OCI-LY7 (cell line): Measurements from ENCODE around the gene DOC2A. TPM values are rescaled to one million over a fixed set of nuclear protein-coding genes. Genes with fewer than 3 reads are reported as not detected.

Experiments used
- BruUV-seq: library from RNA; stranded (reverse); fragments of 400-500 nt; replicated peaks from 2 replicates; lab custom pipeline; 2021; lab: Mats Ljungman, UMichigan
- CTCF ChIA-PET: fragments of 300-600 bp; sonication (Branson Sonifier 250); formaldehyde crosslinking; loops from one replicate; lab custom pipeline; 2022; ENCODE audit warnings: antibody characterized with exemption; ENCODE audit not compliant: unreplicated experiment; lab: Charles Lee
- POLR2A ChIA-PET: fragments of 300-600 bp; sonication (Branson Sonifier 250); formaldehyde crosslinking; loops from one replicate; lab custom pipeline; 2022; ENCODE audit warnings: antibody characterized with exemption; lab: Charles Lee
- DNase-seq: peaks from one replicate; pipeline ENCODE4 v3.0.0-alpha.2; 2015; ENCODE audit warnings: low spot score
- H2AFZ ChIP-seq: fragments of 200-600 bp; sonication (generic), shearing (Covaris generic); 2 replicates; pipeline ENCODE4 v1.6.1; 2014; ENCODE audit warnings: mild to moderate bottlenecking, antibody characterized with exemption, low read length, moderate library complexity
- H3K27ac ChIP-seq: fragments of 200-600 bp; sonication (generic); 2 replicates; pipeline ENCODE4 v1.5.1; 2014; ENCODE audit warnings: mixed run types, low read depth, mild to moderate bottlenecking, moderate library complexity, low read length, inconsistent platforms; ENCODE audit not compliant: poor library complexity, severe bottlenecking
- H3K36me3 ChIP-seq: fragments of 200-600 bp; sonication (generic); 2 replicates; pipeline ENCODE4 v1.6.1; 2014; ENCODE audit warnings: mild to moderate bottlenecking, antibody characterized with exemption, low read length, moderate library complexity, mixed read lengths; ENCODE audit not compliant: insufficient read depth
- H3K4me1 ChIP-seq: fragments of 200-600 bp; sonication (generic); 2 replicates; pipeline ENCODE4 v1.5.1; 2014; ENCODE audit warnings: mild to moderate bottlenecking, low read length; ENCODE audit not compliant: insufficient read depth, poor library complexity, severe bottlenecking
- H3K4me2 ChIP-seq: fragments of 200-600 bp; sonication (generic); 2 replicates; pipeline ENCODE4 v1.6.1; 2014; ENCODE audit warnings: mild to moderate bottlenecking, low read length
- H3K4me3 ChIP-seq: fragments of 200-600 bp; sonication (generic); 2 replicates; pipeline ENCODE4 v1.5.1; 2014; ENCODE audit warnings: mild to moderate bottlenecking, low read depth, low read length; ENCODE audit not compliant: poor library complexity, severe bottlenecking
- H3K79me2 ChIP-seq: fragments of 200-600 bp; sonication (generic); 2 replicates; pipeline ENCODE4 v1.6.1; 2016; ENCODE audit warnings: low read depth, mild to moderate bottlenecking, low read length, moderate library complexity, mixed read lengths; ENCODE audit not compliant: insufficient read depth
- H3K9me2 ChIP-seq: fragments of 200-600 bp; sonication (generic); 2 replicates; pipeline ENCODE4 v1.6.1; 2016; ENCODE audit warnings: mild to moderate bottlenecking, low read length, mixed read lengths; ENCODE audit not compliant: insufficient read depth
- H3K9me3 ChIP-seq: fragments of 200-600 bp; sonication (generic); 2 replicates; pipeline ENCODE4 v1.6.1; 2014; ENCODE audit warnings: mild to moderate bottlenecking, mixed run types, low read length, mixed read lengths
- H4K20me1 ChIP-seq: fragments of 200-600 bp; sonication (generic); 2 replicates; pipeline ENCODE4 v1.6.1; 2014; ENCODE audit warnings: mild to moderate bottlenecking, antibody characterized with exemption, low read length, moderate library complexity, mixed read lengths; ENCODE audit not compliant: insufficient read depth
- EZH2phosphoT487 ChIP-seq: fragments of 200-600 bp; sonication (generic); IDR thresholded peaks from 2 replicates; pipeline ENCODE4 v1.6.1; 2018; ENCODE audit warnings: low read depth, borderline replicate concordance, mild to moderate bottlenecking, mixed run types, antibody characterized with exemption, low read length, moderate library complexity, mixed read lengths
- intact Hi-C: fragments of 100-400 bp; cut with micrococcal nuclease; formaldehyde crosslinking; loops from one replicate; pipeline ENCODE4 v1.10.0; 2022; ENCODE audit not compliant: unreplicated experiment
- total RNA-seq, 2 experiments: library from RNA; depleted of rRNA in 1 of 2; stranded (reverse); fragments of >200 nt in 1 of 2; shearing (Covaris generic) in 1 of 2; gene quantifications; 2 replicates each; pipeline ENCODE4 v1.2.3, GENCODE V29; 2014 to 2022
- TF ChIP-seq, protein P1 (sequence below): fragments of 200-600 bp; sonication (generic); conservative IDR thresholded peaks from 2 replicates; pipeline ENCODE4 v1.5.1; 2014; ENCODE audit warnings: mild to moderate bottlenecking, antibody characterized with exemption, low read length, moderate library complexity, mixed read lengths

The DOC2A gene
- total RNA-seq, 2 experiments from 2014 or later = 0.91 TPM; not detected in 1

DNA sequence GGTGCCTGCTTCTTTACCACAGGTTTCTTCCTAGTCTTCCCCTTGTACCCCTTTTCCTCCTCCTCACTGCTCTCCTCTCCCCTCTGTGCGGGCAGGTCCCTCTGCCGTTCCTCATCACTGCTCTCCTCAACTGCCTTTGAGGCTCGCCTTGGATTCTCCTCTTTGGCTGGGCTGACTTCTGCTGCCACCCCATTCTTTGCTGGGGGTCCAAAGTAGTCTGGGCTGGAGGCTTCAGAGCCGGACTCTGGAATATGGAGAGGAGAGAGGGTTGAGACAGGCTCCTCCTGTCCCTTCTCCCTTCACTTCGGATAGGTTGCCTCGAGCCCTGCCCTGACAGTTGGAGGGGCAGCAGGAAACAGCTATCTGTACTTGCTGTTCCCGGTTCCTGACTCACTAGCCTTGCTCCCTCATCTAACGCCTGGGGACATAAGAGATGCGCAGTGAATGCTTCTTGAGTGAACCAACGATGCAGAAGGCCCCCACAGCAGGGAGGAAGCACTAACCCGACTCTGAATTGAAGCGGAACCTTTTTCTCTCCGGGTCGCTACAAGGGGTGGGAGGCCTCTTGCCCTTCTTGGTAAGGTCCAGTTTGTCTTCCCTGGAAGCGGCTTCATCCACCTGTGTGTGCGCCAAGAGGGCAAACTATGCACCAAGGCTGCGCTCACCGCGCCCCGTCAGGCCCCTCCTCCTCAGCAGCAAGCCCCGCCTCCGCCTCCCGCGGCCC lies 16.1 kb downstream of the DOC2A start:
- TF ChIP-seq, protein P1, sequence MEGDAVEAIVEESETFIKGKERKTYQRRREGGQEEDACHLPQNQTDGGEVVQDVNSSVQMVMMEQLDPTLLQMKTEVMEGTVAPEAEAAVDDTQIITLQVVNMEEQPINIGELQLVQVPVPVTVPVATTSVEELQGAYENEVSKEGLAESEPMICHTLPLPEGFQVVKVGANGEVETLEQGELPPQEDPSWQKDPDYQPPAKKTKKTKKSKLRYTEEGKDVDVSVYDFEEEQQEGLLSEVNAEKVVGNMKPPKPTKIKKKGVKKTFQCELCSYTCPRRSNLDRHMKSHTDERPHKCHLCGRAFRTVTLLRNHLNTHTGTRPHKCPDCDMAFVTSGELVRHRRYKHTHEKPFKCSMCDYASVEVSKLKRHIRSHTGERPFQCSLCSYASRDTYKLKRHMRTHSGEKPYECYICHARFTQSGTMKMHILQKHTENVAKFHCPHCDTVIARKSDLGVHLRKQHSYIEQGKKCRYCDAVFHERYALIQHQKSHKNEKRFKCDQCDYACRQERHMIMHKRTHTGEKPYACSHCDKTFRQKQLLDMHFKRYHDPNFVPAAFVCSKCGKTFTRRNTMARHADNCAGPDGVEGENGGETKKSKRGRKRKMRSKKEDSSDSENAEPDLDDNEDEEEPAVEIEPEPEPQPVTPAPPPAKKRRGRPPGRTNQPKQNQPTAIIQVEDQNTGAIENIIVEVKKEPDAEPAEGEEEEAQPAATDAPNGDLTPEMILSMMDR = no peak
- TF ChIP-seq EZH2phosphoT487 = no peak
- Histone ChIP-seq H3K4me2 (peak overlapping the region; percentile 88), H3K27ac (peak overlapping the region; percentile 90), H2AFZ (peak overlapping the region; percentile 75; the same call in 1 of the 2 replicates), H3K79me2 (peaks cover 12% of the 10 kb centered on the region; the same call in 1 of the 2 replicates), H3K9me2 (no peaks in the 10 kb centered on the region), H4K20me1 (no peaks in the 10 kb centered on the region), H3K36me3 (peaks cover 64% of the 10 kb centered on the region), H3K9me3 (no peaks in the 10 kb centered on the region), H3K4me3 (peak overlapping the region; percentile 85), H3K4me1 (peaks cover 27% of the 10 kb centered on the region)
- intact Hi-C loops = loop anchor here (5.0 to 10.0 kb wide), 2 partner anchors 187 to 380 kb away; partner anchors contain the start of genes MAZ, MYL11 and TBC1D10B
- CTCF ChIA-PET = no interaction called here
- DNase-seq = no peak
- BruUV-seq = no TSS peak
- POLR2A ChIA-PET = interaction anchor here (0.9 to 2.9 kb wide), 7 partner anchors 16 to 205 kb away, joined by 4 to 11 read pairs (median 5); partner anchors contain the start of genes KCTD13, KIF22, MAZ and TAOK2

DNA sequence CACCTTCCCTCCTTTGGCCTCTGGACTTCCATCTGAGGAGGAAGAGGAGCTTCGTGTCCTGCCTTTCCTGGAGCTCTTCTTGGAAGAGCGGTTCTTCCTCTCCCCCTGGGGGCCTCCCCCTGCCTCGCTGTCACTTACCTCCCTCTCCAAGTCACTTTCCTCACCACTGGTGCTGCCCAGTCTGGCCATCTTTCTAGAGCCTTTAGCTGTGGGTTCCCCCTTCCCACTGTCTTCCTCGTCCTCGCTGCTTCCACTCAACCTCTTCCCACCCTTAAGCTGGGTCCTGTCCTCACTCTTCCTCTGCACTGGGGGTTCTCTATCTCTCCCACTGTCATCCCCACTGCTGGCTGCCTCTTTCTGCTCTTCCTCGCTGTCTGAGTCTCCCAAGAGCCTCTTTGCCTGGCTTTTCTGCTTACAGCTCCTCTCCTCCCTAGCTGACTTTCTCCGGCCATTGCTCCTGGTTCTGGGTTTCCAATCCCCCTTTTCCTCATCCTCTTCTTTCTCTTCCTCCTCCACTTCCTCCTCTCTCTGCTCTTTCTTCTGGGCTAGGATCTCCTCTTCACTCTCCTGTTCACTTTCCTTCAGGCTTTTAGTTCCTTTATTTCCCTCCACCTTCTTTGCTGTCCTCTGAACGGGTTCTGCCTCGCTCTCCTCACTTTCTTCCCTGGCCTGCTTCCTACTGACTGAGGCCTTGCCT lies 16.8 kb downstream of the DOC2A start:
- Histone ChIP-seq H3K36me3 (peaks cover 71% of the 10 kb centered on the region), H2AFZ (no peak overlapping the region), H3K79me2 (peaks cover 12% of the 10 kb centered on the region; the same call in 1 of the 2 replicates), H4K20me1 (no peaks in the 10 kb centered on the region), H3K4me2 (peak overlapping the region; percentile 88), H3K9me3 (no peaks in the 10 kb centered on the region), H3K27ac (peak overlapping the region; percentile 90), H3K4me1 (peaks cover 27% of the 10 kb centered on the region), H3K9me2 (no peaks in the 10 kb centered on the region), H3K4me3 (peak overlapping the region; percentile 85)
- intact Hi-C loops = loop anchor here (10.0 kb wide), 1 partner anchor 381 kb away; the partner anchor contains the start of genes MYL11 and TBC1D10B
- no peak for TF ChIP-seq EZH2phosphoT487
- TF ChIP-seq, protein P1 = no peak
- POLR2A ChIA-PET = interaction anchor here (1.3 to 2.9 kb wide), 3 partner anchors 21 to 68 kb away, joined by 4 to 11 read pairs (median 5); partner anchors contain the start of genes KCTD13, TAOK2 and TMEM219
- no peak for DNase-seq
- TSS peak; percentile 88 for BruUV-seq
- CTCF ChIA-PET = no interaction called here
